ENCODE results near the gene GNB1L. TPM values are rescaled to one million over a fixed set of nuclear protein-coding genes. Genes with fewer than 3 reads are reported as not detected.

GNB1L gene
- total and polyA plus RNA-seq, 8 donors, result 2.1 to 4.8 (median 3.6) TPM

- H3K4me1 ChIP-seq, result no peaks in the 10 kb centered on the region
- H3K27me3 ChIP-seq, result no peaks in the 10 kb centered on the region
- TF ChIP-seq CTCF (IDR thresholded peaks at IDR 0.05), result no peak
- H3K36me3 ChIP-seq, result no peaks in the 10 kb centered on the region
- DNase-seq (no peak), FAIRE-seq (no peak), ATAC-seq (no peak)
- H3K9me3 ChIP-seq, result no peaks in the 10 kb centered on the region
- 90% methylated on average over 16 of the region's 16 CpGs for WGBS, 2 donors
- intact Hi-C loops (cut with DNase I), result no loop called here
- H3K4me3 ChIP-seq, result no peak overlapping the region
- H3K27ac ChIP-seq, result no peak overlapping the region
Measured at GRCh38 chr22:19815823-19816290, 38.8 kb downstream of the GNB1L start.

DNA sequence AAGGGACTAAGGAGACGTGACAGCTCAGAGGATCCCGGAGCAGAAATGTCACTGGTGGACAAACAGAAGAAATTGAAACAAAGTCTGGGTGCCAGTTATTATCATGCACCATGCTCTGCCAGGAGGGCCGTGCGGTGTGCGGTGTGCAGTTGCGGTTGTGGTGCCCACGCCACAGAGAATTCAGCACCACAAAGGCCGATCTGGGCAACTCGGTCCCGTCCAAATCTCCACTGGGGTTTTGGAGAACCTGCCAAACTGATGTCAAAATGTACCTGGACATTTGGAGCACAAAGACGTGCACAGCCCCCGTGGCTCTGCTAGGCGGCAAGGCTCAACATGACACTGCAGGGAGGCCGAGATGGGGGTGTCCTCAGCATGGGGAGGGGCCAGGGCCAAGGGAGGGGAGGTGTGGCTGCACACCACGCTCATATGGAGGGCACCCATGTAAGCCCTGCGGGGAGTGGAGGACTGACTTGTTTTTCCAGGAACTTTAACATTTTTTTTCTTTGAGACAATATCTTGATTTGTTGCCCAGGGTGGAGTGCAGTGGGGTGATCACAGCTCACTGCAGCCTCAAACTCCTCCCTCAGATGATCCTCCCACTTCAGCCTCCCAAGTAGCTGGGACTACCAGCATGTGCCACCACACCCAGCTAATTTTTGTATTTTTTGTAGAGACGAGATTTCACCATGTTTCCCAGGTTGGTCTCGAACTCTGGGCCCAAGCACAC is 39.4 kb downstream of the GNB1L start:
- H3K27me3 ChIP-seq, result no peaks in the 10 kb centered on the region
- H3K36me3 ChIP-seq, result no peaks in the 10 kb centered on the region
- TF ChIP-seq CTCF (IDR thresholded peaks at IDR 0.05), result no peak
- no peaks in the 10 kb centered on the region for H3K4me1 ChIP-seq
- WGBS, 2 donors, result 86 to 88% methylated on average over 18 of the region's 18 CpGs
- H3K4me3 ChIP-seq, result no peak overlapping the region
- no peak for ATAC-seq
- no peak overlapping the region for H3K27ac ChIP-seq
- H3K9me3 ChIP-seq, result no peaks in the 10 kb centered on the region
- intact Hi-C loops (cut with DNase I), result no loop called here
- DNase-seq, result no peak
- FAIRE-seq, result no peak

GRCh38 chr22:19814428-19814827 is 40.2 kb downstream of the GNB1L start:
- no peak for FAIRE-seq
- DNase-seq, result peak in 1 of 6 donors; percentile 2
- intact Hi-C loops (cut with DNase I), result no loop called here
- Histone ChIP-seq H3K9me3 (no peaks in the 10 kb centered on the region), H3K4me1 (no peaks in the 10 kb centered on the region), H3K27ac (no peak overlapping the region), H3K36me3 (no peaks in the 10 kb centered on the region), H3K27me3 (no peaks in the 10 kb centered on the region), H3K4me3 (no peak overlapping the region)
- no peak for TF ChIP-seq CTCF (IDR thresholded peaks at IDR 0.05)
- ATAC-seq, result no peak
- WGBS, 2 donors, result 85 to 89% methylated on average over 5 of the region's 5 CpGs

DNA sequence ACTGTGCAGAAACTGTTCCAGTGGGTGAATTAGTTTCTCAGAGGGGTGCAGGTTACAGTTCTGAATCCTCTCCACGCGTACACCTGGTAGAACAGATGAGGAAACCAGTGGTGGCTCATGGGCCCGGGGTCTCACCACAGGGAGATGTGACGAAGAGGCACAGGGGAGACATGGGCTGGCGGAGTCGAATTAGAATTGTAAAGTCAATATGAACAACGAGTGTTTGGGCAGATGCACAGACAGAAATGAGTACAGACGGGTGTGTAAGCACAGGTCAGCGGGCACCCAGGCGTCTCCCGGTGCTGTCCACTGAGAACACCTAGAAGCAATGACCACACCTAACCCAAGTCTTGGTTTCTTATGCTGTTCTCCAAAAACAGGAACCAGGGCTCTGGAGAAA is 41.8 kb downstream of the GNB1L start:
- Histone ChIP-seq H3K4me3 (no peak overlapping the region), H3K27ac (no peak overlapping the region), H3K36me3 (no peaks in the 10 kb centered on the region), H3K4me1 (no peaks in the 10 kb centered on the region), H3K27me3 (no peaks in the 10 kb centered on the region), H3K9me3 (no peaks in the 10 kb centered on the region)
- intact Hi-C loops (cut with DNase I), result no loop called here
- TF ChIP-seq CTCF (IDR thresholded peaks at IDR 0.05), result no peak
- DNase-seq (no peak), FAIRE-seq (no peak), ATAC-seq (no peak)
- 90 to 95% methylated on average over 11 of the region's 11 CpGs for WGBS, 2 donors

Data from pancreas (tissue), 10 donors.